ENCODE data around the gene AATF.
A peak's percentile ranks its signal among the peaks of the same experiment; 100 is the strongest.

Gene AATF

DNA sequence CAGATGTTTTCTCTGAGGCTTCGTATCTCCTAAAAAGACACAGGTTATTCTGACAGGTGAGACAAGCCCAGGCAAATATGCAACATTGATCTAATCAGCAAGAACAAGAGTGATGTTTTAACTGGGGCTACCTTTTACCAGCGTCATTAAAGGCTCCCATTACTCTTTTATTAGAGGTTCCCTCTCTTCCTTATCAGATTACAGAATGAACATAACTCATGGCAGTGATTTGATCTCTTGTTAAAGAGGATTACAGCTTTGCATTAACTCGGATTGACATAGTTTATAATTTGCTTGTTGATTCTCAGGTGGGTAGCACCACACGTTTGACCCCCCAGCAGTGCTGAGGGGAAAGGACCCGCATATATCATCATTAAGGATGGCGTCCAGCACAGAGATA is 90.5 kb downstream of the AATF start:
- DNase-seq (ENCODE audit: extremely low read depth in 1 of 2, low read depth in 1 of 2): no peak

DNA sequence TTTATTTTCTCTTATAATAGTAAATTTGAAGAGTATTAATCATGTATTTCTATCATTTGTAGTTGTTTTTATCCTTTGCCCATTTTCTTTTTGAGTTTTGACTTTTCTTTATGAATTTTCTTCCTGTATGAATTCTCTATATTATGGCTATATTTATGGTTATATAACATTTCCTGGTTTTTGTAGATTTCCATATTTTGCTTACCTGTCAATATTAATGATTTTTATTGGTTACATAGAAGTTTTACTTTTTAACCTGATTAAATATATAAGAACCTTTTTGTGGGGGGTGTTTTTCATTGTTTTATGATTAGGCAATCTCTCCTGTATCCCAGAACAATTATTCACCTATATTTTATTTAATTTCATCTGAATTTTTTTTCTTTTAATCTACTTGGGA is 93.2 kb downstream of the AATF start:
- DNase-seq (ENCODE audit: extremely low read depth in 1 of 2, low read depth in 1 of 2): no peak

DNA sequence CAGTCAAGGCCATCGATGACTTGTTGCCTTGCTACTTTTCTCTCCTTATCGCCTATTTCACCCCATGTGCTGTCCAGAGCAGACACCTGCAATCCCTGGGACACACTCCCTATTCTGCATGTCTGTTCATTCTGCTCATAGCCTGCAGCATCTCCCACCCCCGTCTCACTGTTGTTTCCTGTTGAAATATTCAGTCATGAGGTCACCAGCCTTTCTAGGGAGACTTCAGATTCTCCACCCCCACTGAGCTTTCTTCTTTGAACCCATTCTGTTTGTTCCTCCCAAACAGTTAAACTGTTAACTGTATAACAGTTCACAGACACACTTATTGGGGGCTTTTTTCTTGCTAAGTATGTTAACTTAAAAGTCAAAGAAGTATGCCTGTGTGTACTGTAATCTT is 94.4 kb downstream of the AATF start:
- DNase-seq (ENCODE audit: extremely low read depth in 1 of 2, low read depth in 1 of 2): no peak

DNA sequence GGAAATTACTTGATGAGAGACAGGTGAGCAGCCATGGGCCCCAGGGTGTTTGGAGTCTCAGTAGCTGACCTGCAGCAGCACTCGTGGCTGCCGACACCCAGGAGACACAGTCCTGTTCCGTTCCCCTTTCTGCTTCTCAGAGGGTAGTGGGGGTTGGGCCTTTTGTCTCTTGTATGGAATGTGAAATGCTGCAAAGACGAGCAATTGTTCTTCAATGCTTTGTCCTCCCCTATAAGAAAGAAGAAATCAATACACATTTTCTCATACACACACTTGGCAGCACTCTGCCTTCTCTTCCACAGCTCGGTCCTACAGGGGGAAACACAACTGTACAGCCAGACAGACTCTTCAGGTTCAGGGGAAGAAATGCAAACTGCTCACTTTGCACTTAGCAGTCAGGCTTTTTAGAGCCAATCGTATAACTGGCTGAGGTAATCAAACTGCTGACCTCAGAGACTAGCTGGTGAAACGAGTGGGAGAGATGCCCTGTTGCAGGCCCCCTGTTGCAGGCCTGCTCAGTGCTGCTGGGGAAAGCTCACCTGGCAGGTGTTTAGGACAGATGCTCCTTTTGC is 96.7 kb downstream of the AATF start:
- DNase-seq (ENCODE audit: extremely low read depth in 1 of 2, low read depth in 1 of 2): no peak

DNA sequence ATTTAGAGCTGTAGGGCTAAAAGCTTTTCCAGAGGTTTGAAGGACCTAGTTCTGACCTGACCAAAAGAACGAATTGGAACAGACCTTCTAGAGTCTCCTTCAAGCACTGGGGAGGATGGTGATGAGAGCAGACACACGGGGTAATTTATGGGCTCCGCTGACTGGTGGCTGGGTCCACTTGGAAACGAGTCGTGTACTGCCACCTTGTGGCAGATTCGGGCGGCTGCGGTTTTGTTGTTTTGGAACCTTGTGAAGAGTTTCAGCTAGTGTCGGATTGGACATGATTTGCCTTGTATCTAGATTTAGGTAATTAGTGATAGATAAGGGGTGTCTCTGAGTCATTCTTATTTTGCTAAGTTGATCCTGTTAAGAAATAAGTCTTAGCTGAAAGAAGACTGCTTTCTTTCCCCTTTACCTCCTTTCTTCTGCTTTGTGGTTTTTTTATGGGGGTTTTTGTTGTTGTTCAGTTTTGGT is 98.9 kb downstream of the AATF start:
- peak; percentile 63 to 65 for DNase-seq (ENCODE audit: extremely low read depth in 1 of 2, low read depth in 1 of 2)

DNA sequence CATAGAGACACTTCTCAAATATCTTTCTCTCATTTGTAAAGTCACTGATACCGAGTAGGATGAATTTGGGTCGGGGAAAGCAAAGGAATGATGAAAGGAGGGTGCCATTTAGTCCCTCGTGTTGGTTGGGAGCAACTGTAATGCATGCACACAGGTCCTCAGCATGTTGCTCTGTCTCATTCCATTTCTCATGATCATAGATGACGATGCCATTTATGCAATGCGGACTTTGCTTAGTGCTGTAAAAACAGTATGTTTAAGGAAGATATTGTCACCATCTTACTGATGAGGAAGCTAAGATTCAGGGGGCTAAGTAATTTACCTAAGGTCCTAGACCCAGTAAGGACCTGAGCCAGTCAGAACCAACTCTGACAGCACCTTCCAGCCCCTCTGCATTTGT is 100.1 kb downstream of the AATF start:
- DNase-seq (ENCODE audit: extremely low read depth in 1 of 2, low read depth in 1 of 2): no peak

DNA sequence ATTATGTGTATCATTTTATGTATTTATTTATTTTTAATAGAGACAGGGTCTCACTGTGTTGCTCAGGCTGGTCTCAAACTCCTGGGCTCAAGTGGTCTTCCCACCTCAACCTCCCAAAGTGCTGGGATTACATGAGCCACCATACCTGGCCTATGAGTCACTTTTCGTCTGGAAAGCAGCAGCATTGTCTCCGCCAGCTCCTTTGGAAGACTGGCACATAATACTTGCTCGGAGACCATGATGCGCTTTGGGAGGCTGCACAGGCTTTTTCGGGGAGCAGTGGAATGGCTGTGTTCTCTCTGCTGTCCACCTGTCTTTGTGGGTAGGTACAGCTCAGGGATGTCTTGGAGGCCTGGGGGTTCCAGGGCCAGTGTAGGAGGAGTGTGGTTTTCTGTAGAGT is 102.2 kb downstream of the AATF start:
- no peak for DNase-seq (ENCODE audit: extremely low read depth in 1 of 2, low read depth in 1 of 2)

DNA sequence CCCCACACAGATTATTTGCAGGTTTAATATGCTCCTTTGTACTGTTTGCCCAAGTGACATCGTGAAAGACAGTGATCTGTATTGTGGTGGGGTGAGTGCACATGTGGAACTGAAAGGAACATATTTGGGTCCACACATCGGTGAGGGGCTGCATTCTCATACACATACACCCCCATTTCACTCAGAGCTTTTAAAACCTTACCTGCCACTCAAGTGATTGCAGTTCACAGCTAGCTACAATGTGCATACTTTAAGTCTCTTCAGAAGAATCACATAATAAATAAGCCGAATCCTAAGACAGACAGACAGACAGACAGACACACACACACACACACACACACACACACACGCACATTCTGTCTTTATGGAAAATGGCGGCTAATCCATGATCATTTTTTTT is 102.6 kb downstream of the AATF start:
- no peak for DNase-seq (ENCODE audit: extremely low read depth in 1 of 2, low read depth in 1 of 2)

DNA sequence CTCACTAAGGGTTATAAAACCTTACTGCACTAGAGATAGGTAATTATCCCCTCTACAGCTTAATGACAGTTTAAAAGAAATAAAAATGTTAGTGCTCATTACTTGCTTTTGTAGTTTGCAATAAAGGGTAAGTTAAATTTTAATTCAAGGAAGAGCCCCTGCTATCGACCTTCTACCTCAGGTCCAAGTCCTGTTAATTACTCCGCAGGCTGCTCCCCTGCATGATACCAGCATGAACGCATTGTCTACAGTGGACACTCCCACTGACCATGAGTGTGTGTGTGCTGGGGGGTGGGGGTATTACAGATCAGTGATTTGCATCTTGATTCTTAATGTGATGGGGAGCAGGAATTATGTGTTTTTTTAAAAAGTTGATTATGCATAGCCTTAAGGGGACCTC is 103.1 kb downstream of the AATF start:
- DNase-seq (ENCODE audit: extremely low read depth in 1 of 2, low read depth in 1 of 2): no peak

DNA sequence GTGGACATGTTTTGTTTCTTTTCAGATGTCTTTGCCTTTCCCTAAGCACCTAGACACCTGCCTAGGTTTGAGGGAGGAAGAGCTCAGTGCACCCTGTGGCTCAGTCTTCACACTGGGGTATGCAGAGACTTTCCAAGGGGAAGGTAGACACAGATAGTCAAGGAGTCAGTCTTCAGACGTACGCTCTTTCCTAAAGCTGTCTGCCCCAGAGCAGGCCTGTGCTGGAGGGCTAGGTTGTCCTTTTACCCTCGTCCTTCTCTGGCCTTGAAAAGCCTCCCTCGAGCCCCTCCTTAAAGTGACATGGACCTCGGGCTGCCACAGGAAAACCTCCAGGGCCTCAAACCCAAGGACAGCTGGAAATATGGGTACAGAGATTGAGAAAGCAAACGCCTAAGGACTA is 103.7 kb downstream of the AATF start:
- no peak for DNase-seq (ENCODE audit: extremely low read depth in 1 of 2, low read depth in 1 of 2)

DNA sequence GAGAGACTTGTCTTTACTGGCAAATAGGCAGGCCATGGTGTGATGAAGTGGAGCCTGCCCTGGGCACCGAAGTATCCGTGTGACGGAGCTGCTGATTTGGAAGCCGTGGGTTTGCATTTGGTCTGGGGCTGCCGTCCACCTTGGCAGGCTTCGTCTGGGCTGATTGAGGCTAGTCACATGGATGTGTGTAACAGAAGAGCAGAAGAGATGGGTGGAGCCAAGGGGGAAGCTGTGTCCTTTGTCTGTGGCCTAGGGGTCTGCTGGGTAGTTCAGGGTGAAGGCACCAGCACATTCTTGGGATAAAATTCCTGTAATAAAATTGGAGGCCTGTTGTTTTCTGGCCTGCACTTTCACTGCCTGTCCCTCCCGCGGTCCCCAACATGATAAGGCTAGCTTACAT is 106.1 kb downstream of the AATF start:
- no peak for DNase-seq (ENCODE audit: extremely low read depth in 1 of 2, low read depth in 1 of 2)

DNA sequence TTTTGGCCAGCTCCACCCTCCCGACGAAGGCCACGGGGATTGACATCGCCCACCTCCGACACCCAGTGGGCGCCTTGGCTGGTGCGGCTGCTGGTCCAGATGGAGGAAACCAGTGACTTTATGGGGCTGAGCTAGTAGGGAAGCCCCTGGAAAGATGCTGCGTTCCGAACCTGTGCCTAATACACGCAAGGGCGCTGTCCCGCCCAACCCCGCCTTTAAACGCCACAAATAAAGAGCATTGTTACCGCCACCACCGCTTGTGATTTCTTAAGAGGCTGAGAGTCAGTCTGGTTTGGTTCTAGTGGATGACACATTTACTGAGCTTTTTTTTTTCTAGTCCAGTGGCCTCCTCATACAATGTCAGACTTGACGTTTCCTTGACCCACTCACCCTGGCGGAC is 107.9 kb downstream of the AATF start:
- no peak for DNase-seq (ENCODE audit: extremely low read depth in 1 of 2, low read depth in 1 of 2)

DNA sequence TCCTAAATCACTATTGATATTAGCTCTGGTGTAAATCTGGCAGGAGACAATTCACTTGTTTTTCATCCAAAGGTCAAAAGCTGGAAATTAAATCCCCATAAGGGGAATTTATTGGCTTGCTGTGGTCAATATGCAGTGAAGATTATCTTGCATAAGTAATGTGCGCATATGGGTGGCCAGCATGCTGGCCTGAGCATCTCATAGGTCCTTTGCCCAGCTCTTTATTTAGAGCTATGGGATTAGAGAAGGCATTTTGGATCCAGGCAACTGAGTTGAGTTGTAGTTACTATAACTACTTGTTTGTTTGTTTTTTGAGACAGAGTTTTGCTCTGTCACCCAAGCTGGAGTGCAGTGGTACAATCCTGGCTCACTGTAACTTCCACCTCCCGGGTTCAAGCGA is 110.7 kb downstream of the AATF start:
- no peak for DNase-seq (ENCODE audit: extremely low read depth in 1 of 2, low read depth in 1 of 2)

DNA sequence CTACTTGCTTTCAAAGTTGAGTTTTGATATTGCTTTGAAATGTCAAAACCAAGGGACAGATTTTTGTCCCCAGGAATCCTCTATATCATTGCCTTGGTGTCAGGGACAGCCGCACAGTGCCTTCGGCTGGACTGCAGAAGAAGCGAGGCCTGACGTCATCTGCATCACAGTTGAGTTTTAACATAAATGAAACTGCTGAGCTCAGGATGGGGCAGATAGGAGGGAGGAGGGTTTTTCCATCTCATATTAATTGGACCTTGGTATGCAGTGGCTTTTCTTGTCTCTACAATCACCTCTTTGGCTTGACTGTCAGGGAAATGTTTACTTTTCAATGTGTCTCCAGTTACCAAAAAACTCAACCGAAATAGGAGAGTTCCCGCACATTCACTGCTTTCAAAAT is 111.3 kb downstream of the AATF start:
- no peak for DNase-seq (ENCODE audit: extremely low read depth in 1 of 2, low read depth in 1 of 2)

DNA sequence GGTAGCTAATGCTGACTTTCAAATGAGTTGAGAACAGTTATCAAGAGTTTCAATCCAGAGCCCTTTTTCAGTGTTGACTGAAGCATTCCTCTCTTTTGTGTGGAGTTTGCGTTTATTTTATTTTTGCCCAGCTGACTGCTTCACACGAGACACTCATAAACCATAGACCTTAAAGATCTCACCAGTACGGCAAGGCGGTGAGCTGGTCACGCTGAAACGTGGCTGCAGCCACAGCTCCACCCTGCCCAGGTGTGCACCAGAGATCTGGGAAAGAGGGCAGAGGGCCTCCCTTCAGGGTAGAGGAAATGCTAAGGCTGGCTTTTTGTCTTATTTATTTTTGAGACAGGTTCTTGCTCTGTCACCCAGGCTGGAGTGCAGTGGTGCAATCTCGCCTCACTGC is 112.2 kb downstream of the AATF start:
- no peak for DNase-seq (ENCODE audit: extremely low read depth in 1 of 2, low read depth in 1 of 2)

DNA sequence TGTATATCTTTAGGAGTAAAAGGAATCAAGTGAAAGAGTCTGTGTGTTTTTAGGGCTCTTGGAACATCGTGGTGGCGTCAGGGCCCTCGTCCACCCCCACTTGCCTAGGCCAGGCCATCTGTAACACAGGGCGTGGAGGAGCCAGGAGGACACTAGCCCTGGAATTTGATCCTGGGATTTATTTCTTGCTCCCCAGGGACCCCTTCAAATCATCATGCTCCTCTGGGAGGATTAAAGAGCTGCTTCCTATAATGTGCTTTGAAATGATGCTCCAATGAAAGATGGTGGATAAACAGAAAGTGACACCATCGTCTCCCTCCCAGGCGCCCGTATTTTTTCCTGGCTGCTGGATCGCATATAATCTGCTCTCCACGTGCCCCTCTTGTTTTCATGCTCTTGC is 113.3 kb downstream of the AATF start:
- no peak for DNase-seq (ENCODE audit: extremely low read depth in 1 of 2, low read depth in 1 of 2)

DNA sequence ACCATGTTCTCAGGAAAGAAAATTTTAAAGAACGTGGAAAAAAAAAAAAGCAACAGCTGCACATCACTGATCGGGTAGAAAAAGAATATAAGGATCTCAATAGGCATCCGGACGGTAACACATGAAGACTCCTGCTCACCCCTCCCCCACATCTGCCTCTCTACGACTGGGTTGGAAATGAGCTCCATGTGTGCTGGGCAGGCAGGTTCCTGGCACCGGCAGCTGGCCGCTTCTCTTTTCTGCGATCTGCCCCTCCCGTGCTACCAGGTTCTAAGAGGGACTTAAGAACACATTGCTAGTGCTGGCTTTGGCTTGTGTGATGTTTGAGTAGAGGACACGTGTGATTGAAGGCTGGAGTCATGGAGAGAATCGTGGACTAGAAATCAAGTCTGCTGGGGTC is 115.5 kb downstream of the AATF start:
- no peak for DNase-seq (ENCODE audit: extremely low read depth in 1 of 2, low read depth in 1 of 2)

DNA sequence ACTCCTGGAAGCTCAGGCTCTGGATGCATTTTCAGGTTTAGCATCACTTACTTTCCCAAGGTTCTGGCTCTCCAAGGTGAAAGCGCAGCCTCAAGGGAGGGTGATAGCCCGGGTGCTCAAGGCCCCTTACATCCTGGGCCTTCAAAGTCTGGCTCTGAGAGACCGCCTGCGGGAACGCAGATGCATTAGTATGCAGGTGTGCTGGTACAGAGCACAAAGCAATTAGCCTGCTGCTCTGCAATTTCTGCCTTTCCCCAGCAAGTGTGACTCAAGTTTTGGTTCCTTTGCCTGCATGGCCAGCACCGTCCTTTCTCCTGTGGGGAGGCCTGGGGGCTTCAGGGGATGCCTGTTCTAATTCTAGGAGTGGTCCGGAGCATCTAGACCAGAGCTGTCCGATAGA is 116.2 kb downstream of the AATF start:
- DNase-seq (ENCODE audit: extremely low read depth in 1 of 2, low read depth in 1 of 2): no peak

DNA sequence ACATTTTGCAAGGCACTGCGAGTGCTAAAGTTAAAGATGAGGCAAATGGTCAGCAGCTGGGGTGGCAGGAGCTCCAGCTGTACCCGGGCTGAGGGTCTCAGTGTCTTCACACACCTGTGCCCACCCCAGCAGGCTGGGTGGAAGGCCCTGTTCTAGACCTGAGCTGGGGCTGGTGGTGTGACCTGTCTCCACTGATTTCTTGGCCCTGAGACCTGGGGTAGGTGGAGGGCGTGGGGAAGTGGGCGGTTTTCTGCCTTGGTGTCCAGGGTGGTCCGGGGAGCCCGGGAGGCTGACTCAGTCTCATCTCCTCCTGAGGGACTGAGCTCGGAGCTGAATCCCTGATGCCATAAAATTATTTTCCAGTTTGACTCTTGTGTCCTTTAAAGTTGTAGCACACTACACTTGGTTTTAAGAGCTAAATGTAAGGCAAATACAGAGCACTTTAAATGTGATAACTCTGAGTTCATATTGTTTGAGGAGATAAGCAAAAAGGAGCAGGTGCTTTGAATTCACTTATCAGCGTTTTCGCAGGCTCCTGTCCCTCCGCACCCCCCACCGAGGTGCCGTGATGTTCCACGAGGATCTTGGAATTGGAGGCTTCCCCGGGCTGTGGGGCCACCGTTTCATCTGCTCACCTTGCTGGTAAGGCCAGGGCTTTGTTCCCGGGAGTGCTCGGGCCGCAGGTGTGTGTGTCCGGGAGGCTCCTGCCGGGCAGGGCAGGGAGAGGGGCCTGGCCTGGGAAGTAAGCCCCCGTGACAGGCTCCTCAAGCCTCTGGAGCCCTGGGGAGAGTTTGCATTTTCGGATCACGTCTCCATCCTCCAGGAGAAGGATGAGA is 117.0 kb downstream of the AATF start:
- DNase-seq (ENCODE audit: extremely low read depth in 1 of 2, low read depth in 1 of 2): no peak

DNA sequence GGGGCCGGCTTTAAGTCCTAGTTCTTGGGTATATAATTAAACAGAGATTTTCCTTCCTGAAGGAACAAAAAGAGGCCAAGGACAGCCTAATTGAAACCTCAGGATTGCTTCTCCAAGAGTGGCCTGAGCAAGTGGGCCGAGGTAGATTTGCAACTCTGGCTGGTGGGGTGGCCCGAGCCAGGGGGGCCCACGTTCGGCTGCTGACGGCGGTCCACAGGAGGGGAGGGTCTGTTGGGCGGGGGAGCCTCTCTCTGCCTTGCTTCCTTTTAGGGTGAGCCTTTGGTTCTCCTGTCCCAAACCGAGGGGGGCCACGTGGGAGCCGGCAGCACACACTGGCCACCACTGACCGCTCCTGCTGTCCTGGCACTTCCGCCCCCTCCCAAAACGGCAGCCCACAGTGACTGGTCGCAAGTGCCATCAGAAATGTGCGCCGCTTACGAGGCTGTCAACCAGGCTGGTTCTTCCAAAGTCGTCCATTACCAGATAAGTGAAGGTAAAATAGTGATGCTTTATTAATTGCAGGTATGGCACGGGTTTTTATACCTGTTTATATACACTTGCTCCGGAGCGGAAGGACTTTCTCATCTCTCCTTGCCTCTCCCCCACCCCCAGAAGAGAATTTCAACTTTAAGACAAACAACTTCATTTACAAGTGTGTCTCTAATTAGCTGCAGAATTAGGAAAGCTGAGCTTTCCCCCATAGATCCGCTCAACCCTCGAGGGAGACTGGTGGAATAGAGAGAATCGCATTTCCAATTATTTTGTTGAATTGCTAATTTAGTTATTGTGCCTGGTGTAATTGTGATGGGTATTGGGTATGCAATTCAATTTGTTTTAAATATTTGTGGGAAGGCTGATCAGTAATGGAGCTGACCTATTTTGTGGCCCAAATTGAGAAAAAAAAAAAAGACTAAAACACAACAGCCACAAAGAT is 117.8 kb downstream of the AATF start:
- no peak for DNase-seq (ENCODE audit: extremely low read depth in 1 of 2, low read depth in 1 of 2)

DNA sequence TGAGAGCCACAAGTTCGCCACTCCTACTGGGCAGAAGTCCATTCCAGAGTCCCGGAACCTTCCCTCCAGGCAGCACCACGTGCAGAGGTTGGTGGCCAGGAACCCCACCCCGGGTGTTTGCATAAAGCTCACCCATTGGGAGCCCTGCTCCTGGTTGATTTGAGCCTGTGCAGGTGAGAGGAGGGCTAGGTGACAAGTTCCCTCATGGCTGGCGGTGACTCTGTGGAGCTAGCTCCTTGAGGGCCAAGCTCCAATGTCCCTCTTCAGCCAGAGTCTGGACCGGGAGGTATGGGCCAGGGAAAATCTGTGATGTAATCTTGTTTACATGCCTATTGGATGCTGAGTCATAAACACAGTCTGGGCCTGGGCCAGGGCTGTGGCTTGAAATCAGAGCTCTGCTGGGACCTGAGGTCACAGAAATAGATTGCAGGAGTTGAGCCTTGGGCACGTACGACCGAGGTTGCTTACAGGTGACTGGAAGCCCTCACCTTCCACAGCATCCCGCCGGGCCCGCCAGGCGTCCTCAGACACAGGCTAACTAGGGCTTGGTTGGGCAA is 118.9 kb downstream of the AATF start:
- no peak for DNase-seq (ENCODE audit: extremely low read depth in 1 of 2, low read depth in 1 of 2)

All from activated CD8-positive, alpha-beta memory T cell treated with anti-CD3 and anti-CD28 coated beads for 1 hour (primary cell).